ENCODE results near the gene ZBTB20.

ZBTB20 gene

DNA sequence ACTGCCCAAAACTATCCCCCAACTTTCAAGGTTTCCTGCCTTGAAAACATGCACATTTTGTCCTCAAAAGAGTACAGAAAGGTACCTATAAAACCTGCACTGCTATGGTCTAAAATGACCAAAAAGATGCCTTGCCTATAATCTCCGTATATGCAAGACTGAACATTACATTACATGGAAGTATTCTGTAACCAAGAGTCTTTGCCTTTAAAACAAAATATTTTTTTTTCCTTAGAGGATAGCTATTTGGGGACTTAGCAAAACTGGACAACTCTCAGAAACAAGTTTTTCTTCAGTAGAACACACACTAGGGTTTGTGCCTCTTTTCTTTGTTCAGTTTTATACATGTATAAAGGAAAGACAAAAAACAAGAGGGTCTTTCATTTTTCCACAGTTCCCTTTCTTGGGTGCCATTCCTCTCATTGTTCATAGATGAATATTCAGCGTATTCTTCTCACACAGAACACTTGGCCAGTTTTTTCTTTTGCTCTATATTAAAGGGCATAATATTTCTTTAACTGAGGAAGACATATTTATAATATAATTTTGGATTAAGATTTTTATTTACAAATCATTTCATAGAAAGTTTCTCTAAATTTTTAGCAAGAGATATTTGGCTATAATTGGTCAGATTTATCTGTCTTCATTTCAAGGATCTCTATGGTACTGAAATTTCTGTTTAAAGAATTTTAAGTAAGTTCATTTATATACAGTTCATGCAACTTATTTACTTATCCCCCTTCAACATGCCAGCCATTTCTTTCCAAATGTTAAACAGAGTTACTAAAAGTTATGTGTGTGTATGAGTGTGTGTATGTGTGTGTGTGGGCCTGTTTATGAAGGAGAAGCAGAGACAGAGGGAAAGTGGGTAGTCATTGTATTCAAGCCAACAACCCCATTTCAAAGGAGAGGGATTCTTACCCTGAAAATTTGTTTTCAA is 142.6 kb downstream of the ZBTB20 start:
- no peak for DNase-seq

- no peak for DNase-seq
Observed at GRCh38 chr3:114998971-114999579, 148.0 kb downstream of the ZBTB20 start.

- DNase-seq, result no peak
Observed at GRCh38 chr3:114994554-114995341, 152.3 kb downstream of the ZBTB20 start.

DNA sequence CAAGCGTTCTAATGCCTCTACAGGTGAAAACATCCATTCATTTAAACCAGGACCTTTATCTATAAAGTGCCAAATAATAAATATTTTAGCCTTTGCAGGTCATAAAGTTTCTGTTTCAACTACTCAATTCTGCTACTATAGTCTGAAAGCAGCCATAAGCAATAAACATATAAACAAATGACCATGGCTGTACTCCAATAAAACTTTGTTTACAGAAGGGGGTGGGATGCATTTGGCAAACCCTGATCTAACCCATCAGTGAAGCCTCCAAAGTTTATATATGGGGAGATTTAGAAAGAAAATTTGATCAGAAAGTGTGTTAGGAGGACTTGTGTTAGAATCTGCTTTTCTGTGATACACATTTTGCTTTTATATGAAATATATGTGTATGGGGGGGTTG is 161.3 kb downstream of the ZBTB20 start:
- DNase-seq, result no peak

GRCh38 chr3:114983248-114983647 is 163.8 kb downstream of the ZBTB20 start:
- DNase-seq, result no peak

- no peak for DNase-seq
Observed at GRCh38 chr3:114974387-114974786, 172.7 kb downstream of the ZBTB20 start.

- DNase-seq, result no peak
Observed at GRCh38 chr3:114973536-114973935, 173.6 kb downstream of the ZBTB20 start.

DNA sequence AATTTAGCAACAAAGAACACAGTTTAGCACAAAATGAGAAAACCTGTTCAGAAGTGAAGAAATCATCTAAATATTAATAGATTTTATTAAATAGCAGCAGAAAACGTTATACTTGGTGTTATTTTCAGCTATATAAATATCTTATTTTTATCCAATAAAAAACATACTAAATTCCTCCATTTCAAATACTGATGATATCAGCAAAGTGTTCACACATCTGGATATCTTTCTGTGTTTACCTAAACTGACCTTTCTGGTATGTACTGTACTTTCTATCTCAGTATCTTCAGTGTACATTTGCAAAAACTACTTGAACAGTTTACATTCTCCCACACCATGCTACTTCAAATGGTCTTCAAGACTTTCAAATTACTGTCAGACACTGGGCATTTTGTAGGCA is 179.9 kb downstream of the ZBTB20 start:
- DNase-seq, result no peak

- DNase-seq, result no peak
Observed at GRCh38 chr3:114962189-114962588, 184.9 kb downstream of the ZBTB20 start.

- no peak for DNase-seq
Observed at GRCh38 chr3:114958930-114959329, 188.2 kb downstream of the ZBTB20 start.

DNA sequence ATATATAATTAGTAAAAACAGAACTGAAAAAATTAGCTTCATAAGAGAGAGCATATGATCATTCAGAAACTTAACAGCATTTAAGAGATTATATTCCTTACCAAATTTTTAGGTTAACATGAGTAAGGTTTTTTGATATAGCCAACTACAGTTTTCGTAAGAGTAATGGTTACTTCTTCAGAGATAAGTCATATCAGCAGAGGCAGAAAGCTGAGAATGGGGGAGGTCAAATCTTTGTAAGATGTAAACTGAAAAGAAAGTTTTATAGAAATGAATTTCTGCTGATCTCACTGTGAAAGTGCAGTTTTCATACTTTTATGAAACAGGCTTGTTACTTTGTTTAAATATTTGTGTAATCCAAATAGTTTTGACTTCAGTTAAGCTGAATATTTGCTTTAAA is 193.3 kb downstream of the ZBTB20 start:
- DNase-seq, result no peak

- no peak for DNase-seq
Observed at GRCh38 chr3:114953215-114953799, 193.8 kb downstream of the ZBTB20 start.

DNA sequence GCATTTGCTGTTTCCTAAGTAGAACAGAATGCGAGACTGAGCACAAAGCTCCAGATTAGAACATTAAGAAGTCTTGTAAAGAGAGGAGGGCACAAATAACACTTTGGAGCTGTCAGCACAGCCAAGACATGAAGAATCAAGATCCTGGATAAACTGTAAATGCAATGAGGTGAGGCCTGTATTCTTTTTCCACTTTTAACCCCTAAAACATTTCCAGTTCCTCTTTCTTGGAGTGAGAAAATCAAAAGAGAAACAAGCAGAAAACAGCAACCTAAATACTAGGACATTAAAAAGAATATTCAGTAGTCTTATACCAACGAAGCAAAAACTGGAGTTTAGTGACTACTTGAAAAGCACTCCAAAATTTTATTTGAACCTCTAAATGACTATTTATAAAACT is 204.3 kb downstream of the ZBTB20 start:
- peak; percentile 4 for DNase-seq

DNA sequence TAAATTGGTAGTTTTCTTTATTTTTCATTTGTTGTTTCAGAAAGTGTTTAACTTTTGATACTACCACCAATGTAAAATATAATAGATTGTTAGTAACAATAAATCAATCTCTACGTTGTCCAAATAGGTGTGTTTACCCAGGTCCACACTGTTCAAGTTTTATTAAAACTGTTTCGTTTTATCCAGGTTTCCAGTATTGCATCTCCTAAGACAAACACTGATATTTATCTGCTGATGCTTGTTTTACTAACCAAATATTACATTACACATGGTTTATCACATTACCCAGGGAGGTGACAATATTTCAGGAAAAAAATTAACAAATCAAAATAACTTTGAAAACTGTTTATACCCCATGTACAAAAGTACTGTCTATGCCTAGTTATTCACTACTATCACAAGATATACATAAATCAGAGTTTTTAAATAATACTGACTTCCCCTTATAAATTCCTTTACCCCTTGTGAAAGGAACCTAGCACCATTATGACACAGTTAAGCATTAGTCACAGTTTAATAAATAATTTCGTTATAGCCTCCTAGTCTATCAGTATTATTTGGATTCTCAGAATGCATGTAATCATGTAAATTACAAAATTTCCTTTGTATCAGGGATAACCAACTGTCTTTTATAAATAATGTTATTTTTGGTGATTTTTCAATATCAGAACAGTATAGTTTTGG is 205.3 kb downstream of the ZBTB20 start:
- DNase-seq, result no peak

DNA sequence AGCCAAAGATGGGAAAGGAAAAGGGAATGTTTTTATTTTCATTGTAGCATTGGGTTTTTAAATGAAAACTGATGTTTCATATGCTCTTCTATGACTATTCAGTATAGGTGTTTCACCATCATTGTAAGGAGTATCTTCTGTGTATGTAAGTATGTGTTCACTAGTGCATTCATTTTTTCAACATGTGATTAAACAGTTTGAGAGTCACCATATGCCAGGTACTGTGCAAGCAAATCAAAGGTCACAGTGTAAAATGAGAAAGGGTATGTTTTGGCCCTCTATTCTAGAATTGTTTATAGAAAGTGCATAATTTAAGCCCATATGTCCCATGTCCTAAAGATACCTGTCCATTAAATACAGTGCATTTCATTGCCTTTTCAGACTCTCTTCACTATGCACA is 207.2 kb downstream of the ZBTB20 start:
- DNase-seq, result no peak

DNA sequence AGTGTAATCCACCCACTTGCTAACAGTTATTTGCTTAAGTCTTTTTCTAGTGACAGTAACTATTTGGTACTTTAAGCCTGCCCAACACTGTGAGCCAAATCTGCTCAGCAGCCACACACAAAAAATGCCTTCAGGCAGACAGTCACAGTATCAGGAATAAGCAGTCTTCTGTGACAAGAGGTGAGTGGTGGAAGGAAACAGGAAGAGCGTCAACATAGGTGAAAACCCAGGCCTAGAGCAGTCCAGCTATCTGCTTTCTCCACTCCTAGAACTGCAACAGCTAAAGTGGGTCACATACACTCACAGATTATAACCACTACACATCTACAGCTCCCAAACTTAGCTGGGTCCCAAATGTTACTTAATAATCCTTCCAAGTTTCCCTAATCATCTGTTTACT is 213.7 kb downstream of the ZBTB20 start:
- DNase-seq, result no peak

- DNase-seq, result no peak
Observed at GRCh38 chr3:114929971-114930732, 216.9 kb downstream of the ZBTB20 start.

GRCh38 chr3:114928989-114929640 is 218.0 kb downstream of the ZBTB20 start:
- DNase-seq, result no peak

DNA sequence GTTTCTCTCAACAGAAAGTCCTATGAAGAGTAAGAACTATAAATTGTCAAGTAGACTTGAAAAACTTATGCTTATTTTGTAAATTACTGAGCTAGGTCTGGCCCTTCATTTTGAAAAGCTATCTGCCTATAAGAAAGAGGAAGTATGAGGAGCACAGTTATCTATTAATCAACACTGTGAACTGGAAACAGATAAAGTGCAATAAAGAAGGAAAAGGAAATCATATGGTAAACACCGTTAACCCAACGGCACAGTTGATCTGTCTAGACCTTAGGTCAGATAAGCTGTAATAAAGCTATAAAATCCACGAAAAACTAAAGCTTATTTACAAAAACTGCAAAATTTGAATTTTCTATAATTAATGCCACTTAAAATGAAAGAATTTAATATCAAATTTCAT is 242.5 kb downstream of the ZBTB20 start:
- no peak for DNase-seq

DNA sequence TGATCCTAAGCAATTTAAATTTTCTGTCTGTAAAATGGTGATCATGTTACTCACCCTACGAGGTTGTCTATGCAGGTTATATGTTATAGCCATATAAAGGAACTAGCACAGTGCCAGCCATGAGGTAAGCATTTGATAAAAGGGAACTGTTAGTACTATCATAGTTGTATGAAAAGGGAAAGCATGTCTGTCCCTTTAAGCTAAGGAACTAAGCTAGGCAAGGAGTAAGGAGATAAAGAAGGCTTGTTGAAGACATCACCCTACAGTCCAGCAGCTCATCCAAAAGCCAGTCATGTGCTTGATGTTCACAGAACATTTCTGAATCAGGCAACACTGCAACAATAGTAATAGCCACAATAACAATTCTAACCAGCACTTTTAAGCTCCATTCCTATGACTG is 243.9 kb downstream of the ZBTB20 start:
- DNase-seq, result no peak

DNA sequence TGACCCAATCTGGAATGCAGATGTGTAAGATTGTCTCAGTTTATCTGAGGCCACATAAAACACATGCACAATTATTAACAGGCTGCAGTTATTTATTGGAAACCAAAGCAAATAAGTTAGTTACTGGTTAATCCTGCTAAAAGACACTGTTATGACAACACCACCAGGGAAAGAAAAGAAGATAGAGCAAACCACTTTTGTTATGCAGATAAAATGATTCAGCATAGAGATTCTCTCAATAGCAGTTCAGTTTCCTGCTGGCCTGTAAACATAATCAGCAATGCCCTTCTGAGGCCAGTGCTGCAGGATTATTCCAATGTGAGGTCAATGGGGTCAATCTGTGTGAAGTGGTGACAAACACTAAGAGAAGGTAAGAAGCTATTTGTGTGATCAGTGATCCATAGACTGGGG is 244.4 kb downstream of the ZBTB20 start:
- peak; percentile 10 for DNase-seq

Measured in NCI-H82 (cell line).